Measurements from ENCODE around the gene PCP4L1.

GRCh38 chr1:161260376-161261260 is 2.1 kb downstream of the PCP4L1 start:
- no peak for TF ChIP-seq POLR2A (IDR thresholded peaks at IDR 0.05; ENCODE audit: low read length)
- TF ChIP-seq GATA1 (IDR thresholded peaks at IDR 0.05; ENCODE audit: low read depth, low read length), result no peak

All from erythroblast (primary cell).